K562 (cell line): Measurements from ENCODE around the gene DEDD2.

Source experiments
- RCOR1 ChIP-seq, 2 experiments: IDR thresholded peaks; 2 replicates each; pipeline ENCODE4 v1.6.1; 2012; ENCODE audit warnings: low read depth in 2 of 2, low read length in 2 of 2, borderline replicate concordance in 1 of 2, improper control_type of control experiment in 1 of 2
- TRIM24 ChIP-seq, 2 experiments: fragments of 450-650 bp; IDR thresholded peaks; 2 replicates each; pipeline ENCODE4 v1.6.1; 2016
- ZEB2 ChIP-seq: fragments of 450-650 bp; IDR thresholded peaks from 2 replicates; pipeline ENCODE4 v1.6.1; 2016
- TF ChIP-seq, protein P1 (sequence below): sonication (generic); formaldehyde crosslinking; IDR thresholded peaks from 2 replicates; pipeline ENCODE4 v1.8.1; 2022; ENCODE audit warnings: missing genetic modification reagents

DNA sequence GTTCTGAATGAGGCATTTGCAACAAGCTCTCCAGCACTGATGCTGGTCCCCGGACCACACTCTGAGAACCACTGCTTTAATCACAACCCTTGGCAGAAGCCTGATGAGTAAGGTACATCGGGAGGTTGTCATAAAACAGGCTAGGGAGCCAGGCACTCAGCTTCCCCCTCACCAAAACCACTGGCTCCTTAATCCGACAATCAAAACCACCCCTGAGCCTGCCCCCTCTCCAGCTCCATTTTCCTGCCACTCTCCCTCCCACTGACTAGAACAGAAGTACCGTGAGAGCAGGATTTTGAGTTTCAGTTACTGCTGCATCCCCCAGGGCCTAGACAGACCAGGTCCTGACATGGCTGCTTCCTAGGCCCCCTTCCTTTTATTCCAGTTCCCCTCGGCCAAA is 17.7 kb upstream of the DEDD2 start:
- TF ChIP-seq, protein P1, sequence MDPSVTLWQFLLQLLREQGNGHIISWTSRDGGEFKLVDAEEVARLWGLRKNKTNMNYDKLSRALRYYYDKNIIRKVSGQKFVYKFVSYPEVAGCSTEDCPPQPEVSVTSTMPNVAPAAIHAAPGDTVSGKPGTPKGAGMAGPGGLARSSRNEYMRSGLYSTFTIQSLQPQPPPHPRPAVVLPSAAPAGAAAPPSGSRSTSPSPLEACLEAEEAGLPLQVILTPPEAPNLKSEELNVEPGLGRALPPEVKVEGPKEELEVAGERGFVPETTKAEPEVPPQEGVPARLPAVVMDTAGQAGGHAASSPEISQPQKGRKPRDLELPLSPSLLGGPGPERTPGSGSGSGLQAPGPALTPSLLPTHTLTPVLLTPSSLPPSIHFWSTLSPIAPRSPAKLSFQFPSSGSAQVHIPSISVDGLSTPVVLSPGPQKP (CRISPR knock-in tag) = no peak
- TF ChIP-seq RCOR1 (IDR thresholded peaks at IDR 0.05; ENCODE audit: borderline replicate concordance in 1 of 2, low read depth in 2 of 2, low read length in 2 of 2) (no peak), TRIM24 (IDR thresholded peaks at IDR 0.05) (no peak), ZEB2 (no peak)
